GM06990 (cell line): ENCODE data around the gene NANOG.
"Not testable (repeated sequence)": the region's sequence is repeated elsewhere in the genome, so short reads cannot be mapped to it uniquely, and the experiment has no call there.

Experiments used
- DNase-seq: peaks from one replicate; pipeline ENCODE4 v3.0.0-alpha.2; 2011; ENCODE audit not compliant: insufficient read length; ENCODE audit errors: extremely low read depth
- H3K27me3 ChIP-seq: replicated peaks from 2 replicates; pipeline ENCODE4 v1.6.0; 2011; ENCODE audit warnings: low read length; ENCODE audit not compliant: control insufficient read depth, insufficient read depth
- H3K36me3 ChIP-seq: 2 replicates; pipeline ENCODE4 v1.5.1; 2011; ENCODE audit warnings: low read length; ENCODE audit not compliant: control insufficient read depth, insufficient read depth
- H3K4me3 ChIP-seq: replicated peaks from 2 replicates; pipeline ENCODE4 v1.5.1; 2011; ENCODE audit warnings: low read depth, mild to moderate bottlenecking, control low read depth, low read length
- CTCF ChIP-seq: IDR thresholded peaks from 2 replicates; pipeline ENCODE4 v1.5.1; 2011; ENCODE audit warnings: low read length, control low read depth, mild to moderate bottlenecking, inconsistent platforms; ENCODE audit not compliant: insufficient read depth, poor library complexity, severe bottlenecking

The NANOG gene

GRCh38 chr12:7788884-7789528 is at the start of gene NANOG:
TSS of gene NANOG (plus strand) at chr12:7789402. CDS start at chr12:7789615, 213 bp downstream.
- not testable (repeated sequence) for DNase-seq, H3K4me3 ChIP-seq, H3K27me3 ChIP-seq, H3K36me3 ChIP-seq

- no peak for TF ChIP-seq CTCF
- DNase-seq = no peak
- no peaks in the 10 kb centered on the region; the same call in 1 of the 2 replicates for H3K27me3 ChIP-seq
- no peak within 1 kb of the TSS for H3K4me3 ChIP-seq
- H3K36me3 ChIP-seq = no peaks in the 10 kb centered on the region
Observed at GRCh38 chr12:7747246-7747645, 42.0 kb upstream of the NANOG start, which contains the start of gene CLEC4C. TSS of gene CLEC4C (minus strand) at chr12:7747375. CDS start at chr12:7747348, 27 bp downstream.

GRCh38 chr12:7748852-7749251 is 40.4 kb upstream of the NANOG start:
- H3K27me3 ChIP-seq = no peaks in the 10 kb centered on the region; the same call in 1 of the 2 replicates
- H3K36me3 ChIP-seq = no peaks in the 10 kb centered on the region
- TF ChIP-seq CTCF = no peak
- DNase-seq = peak; percentile 25
- H3K4me3 ChIP-seq = no peak overlapping the region

- TF ChIP-seq CTCF = no peak
Observed at GRCh38 chr12:7749442-7749841, 39.8 kb upstream of the NANOG start.

GRCh38 chr12:7750350-7750749 is 38.9 kb upstream of the NANOG start:
- no peak for TF ChIP-seq CTCF
- DNase-seq = no peak
- no peaks in the 10 kb centered on the region for H3K36me3 ChIP-seq
- H3K27me3 ChIP-seq = no peaks in the 10 kb centered on the region; the same call in 1 of the 2 replicates
- H3K4me3 ChIP-seq = no peak overlapping the region

More at GRCh38 chr12:7749442-7749841, 39.8 kb upstream of the NANOG start:
- DNase-seq = no peak
- H3K4me3 ChIP-seq = no peak overlapping the region
- no peaks in the 10 kb centered on the region; the same call in 1 of the 2 replicates for H3K27me3 ChIP-seq
- H3K36me3 ChIP-seq = no peaks in the 10 kb centered on the region

GRCh38 chr12:7751394-7751793 is 37.8 kb upstream of the NANOG start:
- TF ChIP-seq CTCF = no peak
- Histone ChIP-seq H3K4me3 (no peak overlapping the region), H3K27me3 (no peaks in the 10 kb centered on the region; the same call in 1 of the 2 replicates), H3K36me3 (no peaks in the 10 kb centered on the region)
- DNase-seq = no peak

- not testable (repeated sequence) for H3K36me3 ChIP-seq, DNase-seq, H3K27me3 ChIP-seq, H3K4me3 ChIP-seq
Observed at GRCh38 chr12:7751941-7752922, 37.0 kb upstream of the NANOG start.

GRCh38 chr12:7755668-7756067 is 33.5 kb upstream of the NANOG start:
- H3K4me3 ChIP-seq, H3K36me3 ChIP-seq, H3K27me3 ChIP-seq, DNase-seq: not testable (repeated sequence)
